ENCODE results near the gene CD19.
A peak's percentile ranks its signal among the peaks of the same experiment; 100 is the strongest.
"Not testable (repeated sequence)": the region's sequence is repeated elsewhere in the genome, so short reads cannot be mapped to it uniquely, and the experiment has no call there.

CD19 gene

DNA sequence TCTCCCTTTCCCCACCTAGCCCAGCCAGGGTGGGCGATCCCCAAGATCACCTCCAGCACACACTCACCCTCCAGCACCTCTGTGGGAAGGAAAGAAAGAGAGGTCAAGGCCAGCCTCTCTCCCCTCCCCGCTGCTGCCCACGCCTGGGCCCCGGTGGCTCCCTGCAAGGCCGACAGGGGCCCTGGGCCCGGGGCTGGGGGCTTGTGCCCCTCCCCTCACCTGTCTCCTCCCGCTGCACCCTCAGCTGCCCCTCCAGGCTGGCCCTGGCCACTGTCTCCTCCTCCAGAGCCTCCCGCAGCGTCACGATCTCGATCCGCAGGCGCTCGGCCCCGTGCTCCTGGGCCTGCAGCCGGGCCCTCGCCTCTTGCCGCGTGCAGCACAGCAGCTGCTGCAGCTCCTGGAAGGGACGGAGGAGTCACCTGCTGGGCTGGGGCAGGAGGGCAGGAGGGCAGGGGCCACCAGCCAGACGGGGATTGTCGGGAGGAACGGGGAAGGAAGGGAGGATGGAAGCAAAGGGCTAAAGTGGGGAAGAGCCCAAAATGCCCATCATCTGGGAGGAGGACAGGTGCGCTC lies 25.9 kb upstream of the CD19 start:
- DNase-seq (ENCODE audit: extremely low read depth in 1 of 2, low read depth in 1 of 2): no peak

DNA sequence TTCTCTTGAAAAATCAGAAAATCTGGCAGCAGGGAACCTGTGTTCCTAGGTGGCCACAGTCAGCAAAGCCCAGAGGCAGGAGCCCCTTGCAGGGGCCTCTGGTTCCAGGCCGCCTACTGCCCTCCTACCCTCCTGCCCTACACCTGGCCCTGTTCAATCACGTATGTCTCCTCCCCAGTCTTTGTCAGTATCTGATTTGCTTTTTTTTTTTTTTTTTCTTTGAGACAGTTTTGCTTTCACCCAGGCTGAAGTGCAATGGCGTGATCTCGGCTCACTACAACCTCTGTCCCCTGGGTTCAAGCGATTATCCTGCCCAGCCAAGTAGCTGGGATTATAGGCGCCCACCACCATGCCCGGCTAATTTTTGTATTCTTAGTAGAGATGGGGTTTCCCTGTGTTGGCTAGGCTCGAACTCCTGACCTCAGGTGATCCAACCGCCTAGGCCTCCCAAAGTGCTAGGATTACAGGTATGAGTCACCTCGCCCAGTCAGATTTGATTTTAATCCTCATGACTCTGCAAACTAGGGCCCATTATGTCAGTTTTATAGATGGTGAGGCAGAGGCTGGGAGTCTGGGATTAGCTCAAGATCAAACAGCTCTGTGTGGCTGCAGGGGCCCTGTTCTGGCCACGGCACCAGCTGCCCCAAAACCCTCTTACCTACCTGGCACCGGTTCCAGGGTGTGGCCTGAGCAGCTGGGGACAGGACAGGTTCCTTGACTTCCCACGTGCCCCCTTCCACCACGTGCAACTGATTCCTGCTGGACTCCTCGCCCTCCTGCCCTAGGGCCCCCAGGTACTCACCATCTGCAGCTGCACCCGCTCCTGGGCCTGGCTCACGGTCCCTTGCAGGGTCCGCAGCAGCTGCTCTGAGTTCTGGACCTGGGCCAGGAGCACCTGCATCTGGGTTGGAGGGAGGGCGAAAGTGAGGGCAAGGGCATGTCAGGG lies 21.4 kb upstream of the CD19 start:
- DNase-seq (ENCODE audit: extremely low read depth in 1 of 2, low read depth in 1 of 2): no peak

DNA sequence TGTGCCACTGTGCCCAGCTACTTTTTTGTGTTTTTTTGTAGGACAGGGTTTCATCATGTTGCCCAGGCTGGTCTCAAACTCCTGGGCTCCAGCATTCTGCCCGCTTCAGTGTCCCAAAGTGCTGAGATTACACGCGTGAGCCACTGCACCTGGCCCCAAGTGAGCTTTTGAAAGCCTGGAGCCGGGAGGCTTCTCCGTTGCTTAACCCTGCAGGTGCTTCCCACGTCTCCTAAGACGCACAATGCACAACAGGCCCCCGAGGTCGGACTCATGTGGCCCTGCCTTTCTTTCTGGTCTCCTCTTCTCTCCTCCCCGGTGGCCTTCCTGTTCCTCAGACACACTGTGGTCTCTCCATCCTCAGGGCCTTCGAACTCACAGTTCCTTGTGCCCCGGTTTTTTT lies 19.2 kb upstream of the CD19 start:
- DNase-seq (ENCODE audit: extremely low read depth in 1 of 2, low read depth in 1 of 2): no peak

DNA sequence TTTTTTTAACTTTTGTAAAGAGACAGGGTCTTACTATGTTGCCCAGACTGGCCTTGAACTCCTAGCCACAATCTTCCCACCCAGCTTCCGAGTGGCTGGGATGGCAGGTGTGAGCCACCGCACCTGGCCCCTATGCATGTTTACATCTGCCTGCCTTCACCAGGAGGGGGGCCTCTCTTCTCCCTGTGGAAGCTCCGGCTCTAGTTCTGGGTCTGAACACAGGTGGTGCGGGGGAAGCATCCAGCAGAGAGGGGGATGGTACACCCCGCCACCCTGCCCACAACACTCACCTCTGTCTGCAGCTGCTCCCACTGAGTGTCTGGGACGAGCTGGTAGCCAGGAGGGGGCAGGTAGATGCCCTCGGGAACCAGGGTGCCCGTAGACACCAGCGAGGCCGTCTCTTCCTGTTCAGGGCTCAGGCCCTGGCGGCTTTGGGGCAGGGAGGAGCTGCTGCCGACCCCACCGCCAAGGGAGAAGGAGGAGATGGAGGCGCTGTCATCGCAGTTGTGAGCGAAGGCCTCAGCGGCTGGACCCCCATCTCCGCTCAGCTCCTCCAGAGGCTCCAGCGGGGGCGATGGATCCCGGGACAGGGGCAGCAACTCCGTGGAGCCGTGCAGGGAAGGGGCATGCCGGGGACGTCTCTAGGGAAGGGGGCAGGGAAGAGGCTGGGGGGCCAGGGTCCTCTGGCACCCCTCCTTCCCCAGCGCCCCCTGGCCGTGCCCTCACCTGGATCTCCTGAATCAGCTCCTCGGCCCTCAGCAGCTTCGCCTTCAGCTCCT lies 17.6 kb upstream of the CD19 start:
- no peak for DNase-seq (ENCODE audit: extremely low read depth in 1 of 2, low read depth in 1 of 2)

DNA sequence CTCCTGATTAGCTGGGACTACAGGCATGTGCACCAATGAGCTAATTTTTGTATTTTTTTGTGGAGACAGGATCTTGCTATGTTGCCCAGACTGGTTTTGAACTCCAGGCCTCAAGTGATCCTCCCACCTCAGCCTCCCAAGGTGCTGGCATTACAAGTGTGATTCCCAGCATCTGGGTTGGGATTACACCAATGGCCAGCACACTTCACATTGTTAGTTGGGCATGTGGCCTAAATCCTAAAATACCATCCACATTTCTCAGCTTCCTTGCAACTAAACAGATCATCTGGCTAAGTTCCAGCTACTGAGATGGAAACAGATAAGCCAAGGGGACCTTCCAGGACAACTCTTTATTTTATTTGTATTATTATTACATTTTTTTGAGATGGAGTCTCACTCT lies 16.6 kb upstream of the CD19 start:
- no peak for DNase-seq (ENCODE audit: extremely low read depth in 1 of 2, low read depth in 1 of 2)

DNA sequence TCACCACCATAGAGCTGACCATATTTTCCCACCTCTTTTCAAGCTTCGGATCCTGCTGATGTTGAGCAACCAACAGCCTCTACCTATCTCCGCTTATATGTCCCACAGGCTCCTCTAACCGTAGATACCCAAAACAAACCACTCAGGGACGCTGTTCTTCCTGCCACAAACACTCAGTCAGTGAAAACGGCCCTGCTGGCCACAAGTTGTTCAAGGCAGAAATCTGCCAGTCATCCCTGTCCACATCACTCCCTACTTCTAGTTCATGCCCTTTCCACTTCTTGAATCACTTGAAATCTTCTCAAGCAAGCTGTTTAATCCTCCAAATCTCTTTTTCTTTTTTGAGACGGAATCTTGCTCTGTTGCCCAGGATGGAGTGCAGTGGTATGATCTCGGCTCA lies 14.7 kb upstream of the CD19 start:
- DNase-seq (ENCODE audit: extremely low read depth in 1 of 2, low read depth in 1 of 2): no peak

DNA sequence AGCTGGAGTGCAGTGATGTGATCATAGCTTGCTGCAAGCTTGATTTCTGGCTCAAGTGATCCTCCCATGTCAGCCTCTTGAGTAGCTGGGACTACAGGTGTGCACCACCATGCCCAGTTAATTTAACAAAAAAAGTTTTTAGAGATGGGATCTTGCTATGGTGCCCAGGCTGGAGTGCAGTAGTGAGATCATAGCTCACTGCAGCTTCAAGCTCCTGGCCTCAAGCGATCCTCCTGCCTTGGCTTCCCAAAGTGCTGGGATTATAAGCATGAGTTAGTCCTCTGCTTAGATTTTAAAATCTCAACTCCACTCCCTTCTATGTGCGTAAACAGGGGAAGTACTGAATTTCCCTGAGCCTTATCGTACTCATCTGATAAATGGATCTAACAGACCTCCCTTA lies 13.1 kb upstream of the CD19 start:
- DNase-seq (ENCODE audit: extremely low read depth in 1 of 2, low read depth in 1 of 2): no peak

DNA sequence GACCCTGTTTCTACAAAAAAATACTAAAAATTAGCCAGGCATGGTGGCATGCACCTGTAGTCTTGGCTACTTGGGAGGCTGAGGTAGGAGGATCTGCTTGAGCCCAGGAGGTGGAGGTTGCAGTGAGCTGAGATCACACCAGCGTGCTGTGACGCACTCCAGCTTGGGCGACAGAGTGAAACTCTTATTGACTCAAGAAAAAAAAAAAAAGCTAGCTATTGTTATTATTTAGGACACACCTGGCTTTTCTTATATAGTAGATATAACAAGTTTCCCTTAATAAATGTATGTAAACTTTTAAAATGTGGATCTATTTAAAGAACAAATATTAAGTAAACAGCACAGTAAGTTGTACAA lies 8.6 kb upstream of the CD19 start:
- DNase-seq (ENCODE audit: extremely low read depth in 1 of 2, low read depth in 1 of 2): no peak

DNA sequence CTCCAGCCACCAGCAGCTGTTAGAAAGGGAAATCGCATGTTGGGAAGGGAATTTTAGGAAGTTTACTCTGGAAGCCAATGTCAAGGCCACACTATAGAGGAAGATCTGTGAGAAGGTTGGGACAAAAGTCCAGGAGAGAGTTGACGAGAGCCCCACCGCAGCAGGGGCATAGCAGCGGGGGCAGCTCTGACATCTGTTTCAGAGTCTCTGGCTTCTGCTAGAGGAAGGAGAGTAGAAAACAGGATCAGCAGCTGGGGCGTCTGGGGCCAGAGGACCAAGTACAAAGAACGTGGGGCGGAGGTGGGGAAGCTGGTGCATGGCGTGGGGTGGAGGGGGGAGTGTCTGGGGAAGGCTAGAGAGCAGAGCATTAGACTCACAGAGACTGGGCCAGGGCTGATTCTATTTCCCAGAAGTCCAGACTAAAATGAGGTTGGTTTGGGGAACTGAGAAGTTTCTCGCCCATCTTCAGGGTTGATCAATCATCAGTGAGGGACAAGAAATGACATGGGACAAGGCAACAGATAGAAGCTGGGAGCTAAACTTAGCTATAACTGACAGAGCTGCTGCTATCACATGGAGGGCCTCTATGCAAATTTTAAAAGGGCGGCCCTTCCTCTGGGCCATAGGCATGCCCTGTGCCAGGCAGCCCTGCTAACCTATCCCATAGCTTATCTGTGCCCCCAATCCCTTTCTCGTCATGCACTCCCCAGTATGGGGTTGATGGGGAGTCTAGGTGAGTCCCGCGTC lies 7.9 kb upstream of the CD19 start:
- DNase-seq (ENCODE audit: extremely low read depth in 1 of 2, low read depth in 1 of 2): no peak

DNA sequence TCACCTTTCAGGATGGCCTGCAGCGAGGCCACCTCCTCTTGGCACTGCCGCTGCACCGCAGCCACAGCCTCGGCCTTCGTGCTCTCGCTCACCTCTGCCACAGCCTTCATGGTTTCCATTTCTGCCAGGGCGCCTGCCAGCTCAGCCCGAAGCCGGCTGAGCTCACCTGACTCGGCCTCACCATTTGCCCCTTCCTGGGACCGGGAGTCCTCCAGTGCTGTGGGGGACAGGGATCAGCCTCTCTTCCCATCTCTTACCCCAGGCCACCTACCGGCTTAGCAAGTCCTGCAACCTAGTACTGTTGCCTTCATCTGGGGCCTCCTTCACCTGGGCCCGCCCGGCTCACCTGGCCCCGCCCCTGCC lies 7.4 kb upstream of the CD19 start:
- no peak for DNase-seq (ENCODE audit: extremely low read depth in 1 of 2, low read depth in 1 of 2)

DNA sequence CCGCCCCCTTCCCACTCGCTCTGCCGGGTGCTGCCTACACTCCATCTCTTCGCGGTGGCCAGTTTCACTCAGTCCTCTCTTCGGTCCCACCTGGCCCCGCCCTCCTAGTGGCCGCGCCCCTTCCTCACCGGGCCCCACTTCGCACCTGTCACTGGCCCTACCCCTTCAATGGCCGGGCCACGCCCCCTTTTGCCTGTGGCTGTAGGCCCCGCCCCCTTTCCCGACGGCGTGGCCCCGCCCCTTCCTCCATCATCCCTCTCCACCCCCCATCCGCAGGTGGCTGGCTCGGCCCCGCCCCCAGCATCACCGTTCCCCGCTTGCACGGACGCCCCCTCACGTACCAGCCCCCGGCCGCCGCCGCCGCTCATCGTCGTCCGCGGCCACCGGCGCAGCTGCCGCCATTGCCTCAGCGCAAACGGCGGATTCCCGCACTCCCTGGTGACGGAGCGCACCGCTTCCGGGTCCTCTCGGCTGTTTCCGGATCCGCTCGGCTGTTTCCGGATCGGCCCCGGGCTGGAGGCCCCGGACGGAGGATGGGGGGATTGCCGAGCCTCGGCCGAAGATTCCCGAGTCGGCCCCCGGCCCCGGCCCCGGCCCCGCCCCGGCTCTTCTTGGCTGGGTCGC lies 6.9 kb upstream of the CD19 start, which contains the start of gene RABEP2:
RABEP2 (minus strand) TSS at position 477 of the 624 bp plus-strand sequence; CDS start at position 402, 75 bp downstream.
- DNase-seq (ENCODE audit: extremely low read depth in 1 of 2, low read depth in 1 of 2): peak; percentile 91 to 96

DNA sequence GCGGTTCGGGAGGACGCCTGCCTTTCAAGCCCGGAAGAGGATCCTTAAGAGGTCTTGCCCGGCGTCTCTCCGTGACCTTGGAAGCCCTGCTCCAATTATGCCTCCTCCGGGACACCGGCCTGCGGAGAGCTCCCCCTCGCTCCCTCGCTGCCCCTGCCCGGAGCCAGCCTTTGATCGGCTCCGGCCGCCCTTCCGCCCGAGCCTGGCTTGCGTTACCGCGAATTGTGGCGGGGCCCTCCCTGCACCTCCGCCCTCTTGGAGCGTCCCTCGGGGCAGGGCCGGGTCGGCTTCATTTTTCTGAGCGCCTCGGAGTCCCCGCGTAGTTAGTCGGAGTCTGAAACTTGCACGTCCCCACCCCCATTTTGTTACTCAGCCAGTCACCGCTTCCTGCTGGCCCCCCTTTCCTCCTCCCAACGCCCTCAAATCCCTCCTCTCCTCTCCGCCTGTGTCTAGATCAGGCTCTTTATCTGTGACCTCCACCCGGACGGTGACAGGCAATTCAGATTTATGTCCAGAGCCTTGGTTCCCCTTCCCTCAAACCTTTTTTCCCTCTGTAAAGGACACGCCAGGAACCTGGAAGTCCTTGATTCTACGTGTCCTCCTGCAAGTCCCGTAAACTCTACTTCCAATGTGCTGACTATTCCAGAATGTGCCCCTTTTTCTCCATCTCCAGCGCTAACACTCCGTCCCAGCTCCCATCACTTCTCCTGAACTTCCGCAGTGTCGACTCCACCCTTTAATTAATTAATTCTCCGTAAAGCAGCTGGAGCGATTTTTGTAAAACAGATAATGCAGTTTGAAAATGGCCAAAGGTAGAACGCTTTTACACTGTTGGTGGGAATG lies 6.2 kb upstream of the CD19 start:
- DNase-seq (ENCODE audit: extremely low read depth in 1 of 2, low read depth in 1 of 2): peak; percentile 76 to 86

DNA sequence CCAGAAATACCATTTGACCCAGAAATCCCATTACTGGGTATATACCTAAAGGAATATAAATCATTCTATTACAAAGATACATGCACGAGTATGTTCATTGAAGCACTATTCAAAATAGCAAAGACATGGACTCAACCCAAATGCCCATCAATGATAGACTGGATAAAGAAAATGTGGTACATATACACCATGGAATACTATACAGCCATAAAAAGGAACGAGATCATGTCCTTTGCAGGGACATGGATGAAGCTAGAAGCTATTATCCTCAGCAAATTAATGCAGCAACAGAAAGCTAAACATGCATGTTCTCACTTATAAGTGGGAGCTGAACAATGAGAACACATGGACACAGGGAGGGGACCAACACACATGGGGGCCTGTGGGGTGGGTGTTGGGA lies 5.5 kb upstream of the CD19 start:
- DNase-seq (ENCODE audit: extremely low read depth in 1 of 2, low read depth in 1 of 2): not testable (repeated sequence)

DNA sequence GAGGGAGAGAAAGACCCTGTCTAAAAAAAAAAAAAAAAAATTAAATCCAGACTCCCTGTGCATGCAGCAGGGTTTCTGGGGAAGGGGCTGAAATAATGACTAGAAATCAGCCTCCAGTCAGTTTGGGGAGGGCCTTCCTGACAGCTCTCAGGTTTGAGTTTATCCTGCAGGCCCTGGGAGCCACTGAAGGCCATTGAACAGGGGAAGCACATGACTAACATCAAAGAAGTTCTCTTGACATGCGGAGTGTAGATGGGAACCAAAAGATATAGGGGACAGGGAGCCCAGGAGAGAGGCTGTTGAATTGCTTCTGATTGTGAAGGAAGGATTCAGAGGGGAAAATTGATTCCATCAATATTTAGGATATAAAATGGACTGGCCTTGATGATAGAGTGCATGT lies 4.0 kb upstream of the CD19 start:
- DNase-seq (ENCODE audit: extremely low read depth in 1 of 2, low read depth in 1 of 2): no peak

DNA sequence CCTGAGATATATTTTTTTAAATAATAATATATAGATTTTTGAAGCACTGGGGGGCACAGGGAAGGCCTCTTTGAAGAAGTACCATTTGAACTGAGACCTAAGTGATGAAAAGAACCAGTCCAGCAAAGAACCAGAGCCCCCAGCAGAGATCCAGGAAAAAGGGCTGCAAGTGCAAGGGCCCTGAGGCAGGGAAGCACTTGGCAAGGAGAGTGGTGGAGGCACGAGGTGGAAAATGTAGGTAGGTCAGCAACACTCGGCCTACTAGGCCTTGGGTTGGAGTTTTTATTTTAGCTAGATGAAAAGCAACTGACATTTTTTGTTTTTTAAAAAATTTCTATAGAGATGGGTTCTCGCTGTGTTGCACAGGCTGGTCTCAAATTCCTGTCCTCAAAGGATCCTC lies 1.6 kb upstream of the CD19 start:
- no peak for DNase-seq (ENCODE audit: extremely low read depth in 1 of 2, low read depth in 1 of 2)

DNA sequence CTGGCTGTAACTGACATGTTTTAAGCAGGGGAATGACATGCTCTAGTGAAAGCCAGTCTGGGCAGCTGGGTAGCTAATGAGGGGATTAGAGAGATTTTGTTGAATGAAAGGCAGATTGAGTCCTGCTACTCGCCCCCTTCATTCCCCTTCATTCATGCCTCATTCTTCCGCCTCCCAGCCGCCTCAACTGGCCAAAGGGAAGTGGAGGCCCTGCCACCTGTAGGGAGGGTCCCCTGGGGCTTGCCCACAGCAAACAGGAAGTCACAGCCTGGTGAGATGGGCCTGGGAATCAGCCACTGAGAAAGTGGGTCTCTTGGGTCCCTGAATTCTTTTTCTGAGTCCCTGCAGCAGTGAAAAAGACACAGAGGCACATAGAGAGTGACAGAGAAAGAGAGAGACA lies 1.1 kb upstream of the CD19 start:
- DNase-seq (ENCODE audit: extremely low read depth in 1 of 2, low read depth in 1 of 2): no peak

DNA sequence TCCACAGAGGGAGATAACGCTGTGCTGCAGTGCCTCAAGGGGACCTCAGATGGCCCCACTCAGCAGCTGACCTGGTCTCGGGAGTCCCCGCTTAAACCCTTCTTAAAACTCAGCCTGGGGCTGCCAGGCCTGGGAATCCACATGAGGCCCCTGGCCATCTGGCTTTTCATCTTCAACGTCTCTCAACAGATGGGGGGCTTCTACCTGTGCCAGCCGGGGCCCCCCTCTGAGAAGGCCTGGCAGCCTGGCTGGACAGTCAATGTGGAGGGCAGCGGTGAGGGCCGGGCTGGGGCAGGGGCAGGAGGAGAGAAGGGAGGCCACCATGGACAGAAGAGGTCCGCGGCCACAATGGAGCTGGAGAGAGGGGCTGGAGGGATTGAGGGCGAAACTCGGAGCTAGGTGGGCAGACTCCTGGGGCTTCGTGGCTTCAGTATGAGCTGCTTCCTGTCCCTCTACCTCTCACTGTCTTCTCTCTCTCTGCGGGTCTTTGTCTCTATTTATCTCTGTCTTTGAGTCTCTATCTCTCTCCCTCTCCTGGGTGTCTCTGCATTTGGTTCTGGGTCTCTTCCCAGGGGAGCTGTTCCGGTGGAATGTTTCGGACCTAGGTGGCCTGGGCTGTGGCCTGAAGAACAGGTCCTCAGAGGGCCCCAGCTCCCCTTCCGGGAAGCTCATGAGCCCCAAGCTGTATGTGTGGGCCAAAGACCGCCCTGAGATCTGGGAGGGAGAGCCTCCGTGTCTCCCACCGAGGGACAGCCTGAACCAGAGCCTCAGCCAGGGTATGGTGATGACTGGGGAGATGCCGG lies 769 bp downstream of the CD19 start:
- no peak for DNase-seq (ENCODE audit: extremely low read depth in 1 of 2, low read depth in 1 of 2)

DNA sequence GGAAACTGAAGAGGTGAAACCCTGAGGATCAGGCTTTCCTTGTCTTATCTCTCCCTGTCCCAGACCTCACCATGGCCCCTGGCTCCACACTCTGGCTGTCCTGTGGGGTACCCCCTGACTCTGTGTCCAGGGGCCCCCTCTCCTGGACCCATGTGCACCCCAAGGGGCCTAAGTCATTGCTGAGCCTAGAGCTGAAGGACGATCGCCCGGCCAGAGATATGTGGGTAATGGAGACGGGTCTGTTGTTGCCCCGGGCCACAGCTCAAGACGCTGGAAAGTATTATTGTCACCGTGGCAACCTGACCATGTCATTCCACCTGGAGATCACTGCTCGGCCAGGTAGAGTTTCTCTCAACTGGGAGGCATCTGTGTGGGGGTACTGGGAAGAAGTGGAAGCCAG lies 1.4 kb downstream of the CD19 start:
- DNase-seq (ENCODE audit: extremely low read depth in 1 of 2, low read depth in 1 of 2): no peak

DNA sequence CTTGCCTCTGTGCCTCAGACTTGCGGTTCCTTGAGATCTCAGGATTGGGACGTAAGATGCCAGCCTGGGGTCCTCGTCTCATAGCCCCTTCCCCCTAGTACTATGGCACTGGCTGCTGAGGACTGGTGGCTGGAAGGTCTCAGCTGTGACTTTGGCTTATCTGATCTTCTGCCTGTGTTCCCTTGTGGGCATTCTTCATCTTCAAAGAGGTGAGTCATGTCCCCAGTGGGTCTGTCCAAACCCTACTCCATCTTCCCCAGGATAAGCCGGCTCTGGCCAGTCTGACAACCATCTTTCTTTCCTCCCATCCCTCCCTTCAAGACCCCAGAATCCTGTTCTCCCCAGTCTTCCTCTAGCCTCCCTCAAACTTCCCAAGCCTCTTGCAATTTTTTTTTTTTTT lies 3.6 kb downstream of the CD19 start:
- no peak for DNase-seq (ENCODE audit: extremely low read depth in 1 of 2, low read depth in 1 of 2)
